GM19099 (cell line): ENCODE data around the gene TNNI2.

ENCODE experiments used
- POLR2A ChIP-seq: IDR thresholded peaks from 3 replicates; pipeline ENCODE4 v1.6.1; 2011; ENCODE audit warnings: low read depth; ENCODE audit not compliant: insufficient read length; ENCODE audit errors: extremely low read depth

Gene TNNI2

DNA sequence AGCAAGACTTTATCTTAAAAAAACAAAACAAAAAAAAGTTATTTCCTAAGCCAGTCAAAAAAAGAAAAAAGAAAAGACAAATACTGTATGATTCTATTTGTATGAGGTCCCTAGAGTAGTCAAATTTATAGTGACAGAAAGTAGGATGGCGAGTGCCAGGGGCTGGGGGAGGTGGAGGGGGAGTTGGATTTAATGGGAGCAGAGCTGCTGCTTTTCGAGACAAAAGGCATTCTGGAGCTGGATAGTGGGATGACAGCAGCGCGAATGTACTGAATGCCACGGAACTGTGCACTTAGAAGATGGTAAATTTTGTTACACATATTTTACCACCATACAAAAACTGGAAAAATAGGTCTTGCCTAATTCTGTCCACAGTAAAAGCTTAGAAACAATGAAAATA is 21.8 kb upstream of the TNNI2 start:
- no peak for TF ChIP-seq POLR2A

GRCh38 chr11:1817511-1817910 is 21.3 kb upstream of the TNNI2 start:
- no peak for TF ChIP-seq POLR2A

DNA sequence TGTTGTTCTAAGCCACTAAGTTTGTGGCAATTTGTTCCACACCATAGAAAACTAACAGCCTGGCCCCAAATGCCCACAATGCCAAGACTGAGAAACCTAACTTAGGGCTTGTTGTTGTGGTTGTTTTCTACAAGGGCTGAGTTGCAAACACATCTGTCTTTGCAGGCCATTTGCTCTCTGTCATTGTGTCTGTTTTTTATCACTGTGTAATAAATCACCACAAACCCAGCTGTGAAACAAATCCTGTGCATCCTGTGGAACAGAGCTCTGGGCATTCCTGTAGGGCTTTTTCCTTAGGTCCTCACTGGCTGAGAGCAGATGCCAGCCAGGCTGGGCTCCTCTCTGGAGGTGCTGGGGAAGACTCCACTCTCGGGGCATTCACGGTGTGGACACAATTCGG is 19.7 kb upstream of the TNNI2 start:
- no peak for TF ChIP-seq POLR2A

- no peak for TF ChIP-seq POLR2A
Measured at GRCh38 chr11:1820463-1821325, 18.1 kb upstream of the TNNI2 start.

GRCh38 chr11:1821562-1821961 is 17.2 kb upstream of the TNNI2 start:
- TF ChIP-seq POLR2A = no peak

- TF ChIP-seq POLR2A = no peak
Measured at GRCh38 chr11:1822648-1823375, 16.0 kb upstream of the TNNI2 start.

DNA sequence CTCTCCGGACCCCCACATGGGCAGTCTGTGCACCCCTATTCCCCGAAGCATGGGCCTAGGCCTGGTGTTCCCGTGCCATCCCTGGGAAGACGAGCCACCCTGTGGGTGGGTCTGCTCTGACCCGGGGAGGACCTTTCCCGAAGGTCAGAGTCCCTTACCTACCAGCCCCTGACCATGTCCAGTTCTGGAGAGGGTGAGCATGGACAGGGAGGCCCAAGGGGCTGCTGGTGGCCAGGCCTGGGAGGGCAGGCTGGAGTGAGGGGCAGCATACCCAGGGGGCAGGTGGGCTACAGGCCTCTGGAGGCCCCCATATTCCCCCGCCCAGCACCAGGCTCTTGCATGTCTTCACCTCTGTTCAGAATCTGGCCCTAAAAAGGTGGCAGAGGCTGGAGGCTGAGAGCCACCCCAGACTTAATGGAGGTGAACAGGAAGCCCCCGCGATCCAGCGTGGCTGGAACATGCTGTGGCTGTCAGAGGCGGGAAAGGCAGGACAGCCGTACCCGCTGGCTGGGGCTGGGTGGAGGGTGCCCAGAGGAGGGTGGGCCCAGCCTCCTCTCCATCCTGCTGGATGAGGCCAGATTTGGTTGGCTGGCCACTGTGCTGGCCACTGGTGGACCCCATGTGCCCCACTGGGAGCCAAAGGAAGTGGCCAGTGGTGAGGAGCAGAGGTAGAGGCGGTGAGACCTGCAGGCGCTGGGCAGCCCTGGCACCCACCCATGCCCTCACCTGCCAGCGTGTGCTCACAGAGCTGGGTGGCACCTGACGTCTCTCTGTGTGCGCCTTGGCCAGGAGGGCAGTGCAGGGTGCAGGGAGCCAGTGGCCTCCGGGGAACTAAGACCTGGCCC is 15.2 kb upstream of the TNNI2 start:
- TF ChIP-seq POLR2A = no peak

DNA sequence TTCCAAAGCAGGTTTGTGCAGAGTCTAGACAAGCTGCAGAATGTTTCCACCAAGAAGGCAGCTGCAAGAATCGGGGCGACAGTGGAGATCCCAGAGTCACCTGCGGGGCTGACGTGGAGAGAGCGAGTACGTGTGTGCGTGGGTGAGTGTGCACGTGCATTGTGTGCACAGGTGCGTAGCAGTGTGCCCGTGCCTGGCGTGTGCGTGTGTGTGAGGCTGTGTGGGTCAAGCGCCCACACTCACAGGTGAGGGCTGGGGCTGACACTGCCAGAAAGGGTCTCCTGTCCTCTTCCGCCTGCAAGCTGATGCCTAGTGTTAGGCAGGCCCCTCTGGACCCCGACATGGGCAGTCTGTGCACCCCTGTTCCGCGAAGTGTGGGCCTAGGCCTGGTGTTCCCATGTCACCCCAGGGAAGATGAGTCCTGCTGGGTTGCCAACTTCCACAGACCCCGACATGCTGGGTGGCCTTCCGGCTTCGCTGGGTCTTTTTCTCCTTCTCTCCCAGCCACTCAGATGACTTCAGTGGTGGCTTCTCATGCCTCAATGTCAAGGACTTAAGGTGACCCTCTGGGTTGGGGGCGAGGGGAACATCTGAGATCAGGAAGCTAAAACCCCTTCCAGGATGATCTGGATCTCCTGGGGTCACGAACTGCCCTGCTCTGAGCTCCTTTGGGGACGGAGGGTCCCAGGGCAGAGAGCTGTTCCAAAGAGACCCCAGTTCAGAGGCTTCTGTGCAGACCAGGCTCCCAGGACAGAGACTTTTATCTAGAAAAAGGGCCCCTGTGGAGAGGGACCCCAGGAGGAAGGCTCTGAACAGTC is 14.4 kb upstream of the TNNI2 start:
- TF ChIP-seq POLR2A = no peak

- no peak for TF ChIP-seq POLR2A
Measured at GRCh38 chr11:1825039-1825740, 13.6 kb upstream of the TNNI2 start.

DNA sequence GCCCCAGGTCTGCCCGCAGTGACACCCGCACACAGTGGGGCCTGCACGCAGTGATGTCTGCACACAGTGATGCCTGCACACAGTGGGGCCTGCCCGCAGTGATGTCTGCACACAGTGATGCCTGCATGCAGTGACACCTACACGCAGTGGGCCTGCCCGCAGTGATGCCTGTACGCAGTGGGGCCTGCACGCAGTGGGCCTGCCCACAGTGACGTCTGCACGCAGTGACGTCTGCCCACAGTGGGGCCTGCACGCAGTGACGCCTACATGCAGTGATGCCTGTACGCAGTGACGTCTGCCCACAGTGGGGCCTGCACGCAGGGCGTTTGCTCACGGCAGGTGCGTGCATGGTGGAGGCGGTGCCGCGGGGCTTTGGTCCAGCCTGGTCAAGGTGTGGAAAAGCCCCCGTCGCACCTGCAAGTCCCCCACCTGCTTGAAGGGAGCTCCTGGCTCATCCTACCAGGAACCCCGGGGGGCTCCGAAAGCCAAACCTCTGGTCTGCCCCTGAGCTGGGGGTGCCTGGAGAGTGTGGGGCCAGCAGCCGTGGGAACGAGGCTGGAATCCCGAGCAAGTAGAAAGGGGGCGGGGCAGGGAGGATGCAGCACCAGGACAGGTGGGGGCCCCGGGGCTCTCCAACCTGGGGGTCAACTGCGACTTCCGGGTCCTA is 12.9 kb upstream of the TNNI2 start:
- TF ChIP-seq POLR2A = no peak

DNA sequence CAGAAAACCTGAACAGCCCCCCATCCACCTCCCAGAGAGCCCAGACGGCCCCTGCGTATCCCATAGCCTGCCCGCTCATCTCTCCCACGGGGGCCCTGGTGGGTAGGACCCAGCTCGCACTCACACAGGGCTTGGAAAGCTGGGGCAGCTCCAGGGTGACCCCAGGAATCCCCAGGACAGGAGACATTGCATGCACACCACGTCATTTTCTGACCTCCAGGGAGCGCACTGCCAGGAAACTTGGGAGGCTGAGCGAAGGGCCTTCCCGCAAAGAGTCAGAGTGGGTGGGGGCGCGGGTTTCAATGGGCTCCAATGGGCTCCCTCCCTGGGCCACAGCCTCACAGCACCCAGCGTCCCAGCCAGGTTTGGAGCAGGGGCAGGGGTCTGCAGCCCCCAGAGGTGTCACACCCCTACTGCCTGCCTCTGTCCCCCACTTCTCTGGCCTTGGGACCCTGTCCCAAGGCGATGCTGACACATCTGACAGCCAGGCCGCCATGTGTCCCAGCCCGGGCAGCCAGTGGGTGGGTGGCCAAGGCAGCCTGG is 12.2 kb upstream of the TNNI2 start:
- TF ChIP-seq POLR2A = no peak

DNA sequence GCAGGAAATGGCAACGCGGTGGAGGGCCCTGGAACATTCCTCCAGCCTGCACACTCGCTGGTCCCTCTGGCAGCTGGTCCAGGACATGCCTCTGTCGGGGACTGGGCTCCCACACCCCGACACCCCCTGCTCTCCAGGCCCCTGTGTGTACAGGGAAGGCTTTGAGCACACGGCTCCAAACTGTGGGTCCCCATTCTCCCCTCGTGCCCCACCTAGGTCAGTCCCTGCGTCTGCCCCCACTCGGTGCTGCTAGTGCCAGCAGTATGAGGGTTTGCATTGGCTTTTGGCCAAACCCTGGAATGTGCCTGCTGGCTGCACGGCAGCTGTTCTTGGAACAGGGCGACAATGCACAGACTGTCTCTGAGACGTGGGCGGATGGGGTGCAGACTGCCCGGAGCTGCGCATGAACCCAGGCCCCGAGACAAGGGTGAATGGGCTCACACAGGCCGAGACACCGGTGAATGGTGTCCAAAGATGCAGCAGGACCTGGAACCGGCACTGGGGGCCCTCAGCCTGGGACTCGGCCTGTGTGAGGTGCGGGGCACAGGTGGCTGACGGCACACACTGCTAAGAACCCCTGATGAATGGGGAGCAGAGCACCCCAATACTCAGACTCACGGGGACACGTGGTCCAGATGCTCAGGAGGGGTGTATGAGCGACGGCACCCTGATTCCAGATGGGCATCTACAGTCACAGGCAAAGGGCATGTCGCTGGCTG is 11.5 kb upstream of the TNNI2 start:
- no peak for TF ChIP-seq POLR2A

DNA sequence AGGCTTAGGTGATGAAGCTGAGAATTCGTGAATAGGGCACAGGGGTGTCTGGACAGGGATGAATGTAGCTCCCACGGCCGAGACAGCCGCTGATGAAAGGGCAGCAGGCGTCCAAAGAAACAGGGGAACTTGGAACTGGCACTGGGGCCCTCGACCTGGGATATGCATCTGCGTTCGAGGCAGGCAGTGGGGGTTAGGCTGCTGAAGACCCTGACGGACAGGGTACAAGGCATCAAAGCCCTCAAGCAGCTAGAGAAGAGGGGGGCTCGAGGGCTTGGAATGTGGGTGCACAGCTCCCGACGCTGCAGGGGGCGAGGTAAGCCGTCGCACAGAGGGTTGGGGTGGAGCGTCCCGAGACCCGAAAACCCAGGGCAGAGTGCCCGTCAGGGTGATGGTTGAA is 10.8 kb upstream of the TNNI2 start:
- no peak for TF ChIP-seq POLR2A

DNA sequence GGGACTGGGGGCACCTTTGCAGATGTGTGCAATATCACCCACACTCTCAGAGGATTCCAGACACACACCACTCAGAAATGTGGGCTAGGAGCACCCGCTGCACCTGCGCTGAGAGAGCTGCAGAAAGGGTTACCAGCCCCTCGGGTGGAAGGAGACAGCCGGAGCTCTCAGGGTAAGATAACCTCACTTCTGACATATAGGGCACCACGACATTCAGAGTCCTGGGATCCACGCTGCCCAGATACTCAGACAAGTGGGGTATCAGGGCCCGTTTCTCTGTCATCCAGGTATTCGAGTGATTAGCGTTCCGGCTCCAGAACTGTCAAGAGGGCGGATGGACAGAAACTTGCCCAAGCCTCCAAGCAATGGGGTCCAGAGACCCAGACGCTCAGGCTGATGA is 10.2 kb upstream of the TNNI2 start:
- TF ChIP-seq POLR2A = no peak
